K562 (cell line): ENCODE measurements around the gene IRGQ. TPM values are rescaled to one million over a fixed set of nuclear protein-coding genes. Genes with fewer than 3 reads are reported as not detected.

ENCODE experiments used
- ATF7 ChIP-seq: fragments of 450-650 bp; IDR thresholded peaks from 2 replicates; pipeline ENCODE4 v1.7.1; 2014; ENCODE audit warnings: mild to moderate bottlenecking, moderate library complexity
- BHLHE40 ChIP-seq: IDR thresholded peaks from 2 replicates; pipeline ENCODE4 v1.6.1; 2011; ENCODE audit warnings: low read length, improper control_type of control experiment
- CBX2 ChIP-seq: fragments of 200-600 bp; sonication (generic); IDR thresholded peaks from one replicate; pipeline ENCODE4 v1.6.1; 2012; ENCODE audit warnings: mild to moderate bottlenecking, low read length, inconsistent platforms; ENCODE audit not compliant: insufficient read depth, poor library complexity, severe bottlenecking
- CBX8 ChIP-seq: fragments of 200-600 bp; sonication (generic); IDR thresholded peaks from 2 replicates; pipeline ENCODE4 v1.6.1; 2012; ENCODE audit warnings: borderline replicate concordance, mixed run types, low read depth, mild to moderate bottlenecking, moderate library complexity, mixed read lengths, low read length, control low read depth, inconsistent platforms; ENCODE audit not compliant: poor library complexity, severe bottlenecking; ENCODE audit errors: extremely low read depth
- CEBPZ ChIP-seq: fragments of 150-350 bp; IDR thresholded peaks from 2 replicates; pipeline ENCODE4 v1.6.1; 2014; ENCODE audit warnings: low read depth, mild to moderate bottlenecking, low read length, borderline replicate concordance
- GTF3C2 ChIP-seq: IDR thresholded peaks from 3 replicates; pipeline ENCODE4 v1.6.1; 2011; ENCODE audit warnings: borderline replicate concordance, mild to moderate bottlenecking, moderate library complexity; ENCODE audit not compliant: insufficient read length; ENCODE audit errors: extremely low read depth
- HLTF ChIP-seq: fragments of 450-650 bp; IDR thresholded peaks from 2 replicates; pipeline ENCODE4 v1.6.1; 2016
- KHSRP ChIP-seq: fragments of 450-650 bp; IDR thresholded peaks from 2 replicates; pipeline ENCODE4 v1.6.1; 2017
- KLF6 ChIP-seq: fragments of 250-450 bp; sonication (Bioruptor Pico); IDR thresholded peaks from 2 replicates; pipeline ENCODE4 v1.4.0; 2020; ENCODE audit warnings: mild to moderate bottlenecking, moderate library complexity, borderline replicate concordance
- POLR2AphosphoS2 ChIP-seq: IDR thresholded peaks from 2 replicates; pipeline ENCODE4 v1.6.1; 2012; ENCODE audit warnings: low read length, improper control_type of control experiment
- TAF15 ChIP-seq: fragments of 200-400 bp; formaldehyde crosslinking; IDR thresholded peaks from 2 replicates; pipeline ENCODE4 v1.6.1; 2017; ENCODE audit warnings: mild to moderate bottlenecking, low read depth, low read length, moderate library complexity
- TBP ChIP-seq: optimal IDR thresholded peaks from 2 replicates; pipeline ENCODE3; 2011; ENCODE audit warnings: low read depth, low read length, improper control_type of control experiment
- TCF3 ChIP-seq: sonication (generic); formaldehyde crosslinking; IDR thresholded peaks from 2 replicates; pipeline ENCODE4 v1.4.0; 2020; ENCODE audit warnings: mild to moderate bottlenecking, missing genetic modification reagents
- U2AF2 ChIP-seq: fragments of 200-400 bp; formaldehyde crosslinking; optimal IDR thresholded peaks from 2 replicates; pipeline ENCODE3; 2017; ENCODE audit warnings: low read depth, mild to moderate bottlenecking, low read length
- polyA plus RNA-seq, 8 experiments: library from polyadenylated mRNA; depleted of rRNA in 4 of 8; stranded (reverse) in 5 of 8; unstranded in 3 of 8; fragments of >200 nt; fragmentation: Nextera tagmentation in 2 of 8; fragmentation: Illumina TruSeq in 1 of 8; extraction: Ambion mirVana in 2 of 8; extraction: Trizol in 1 of 8; gene quantifications; 2 replicates each; pipeline versions ENCODE4 v1.2.1 to v1.2.3, GENCODE V29; 2011 to 2014; ENCODE audit warnings: inconsistent platforms in 1 of 8, missing spikeins in 1 of 8
- total RNA-seq, 7 experiments: library from RNA; depleted of rRNA in 6 of 7; stranded (reverse); fragments of >200 nt in 6 of 7; fragmentation: Illumina TruSeq in 2 of 7; extraction: Trizol in 2 of 7; gene quantifications; 2 replicates each; pipeline versions ENCODE4 v1.2.1 to v1.2.3, GENCODE V29; 2011 to 2021; ENCODE audit warnings: low replicate concordance in 1 of 7

The IRGQ gene
- total and polyA plus RNA-seq, 9 of the 15 experiments (the other 6 are each of a cell fraction or from before 2014, with no cell fraction given) = 3.5 to 19.2 (median 7.9) TPM

- TF ChIP-seq KLF6 (CRISPR knock-in tag) = no peak
- TF ChIP-seq TAF15 = no peak
- peak; percentile 41; the same call in 1 of the 2 replicates for TF ChIP-seq HLTF
- TF ChIP-seq GTF3C2 = no peak
- TF ChIP-seq CEBPZ = no peak
- TF ChIP-seq CBX2 = no peak
- TF ChIP-seq TBP = no peak
- TF ChIP-seq TCF3 (CRISPR knock-in tag) = no peak
- no peak for TF ChIP-seq POLR2AphosphoS2
- no peak for TF ChIP-seq CBX8
- no peak for TF ChIP-seq BHLHE40
- TF ChIP-seq KHSRP = no peak
- no peak for TF ChIP-seq ATF7
- TF ChIP-seq U2AF2 = no peak
Measured at GRCh38 chr19:43639519-43640423, 43.8 kb upstream of the IRGQ start, which contains the start of gene CADM4 (continued).
